ENCODE data around the gene CYP4F2.

GRCh38 chr19:15864824-15865223 is 33.0 kb downstream of the CYP4F2 start:
- TF ChIP-seq EZH2 (IDR thresholded peaks at IDR 0.05; ENCODE audit: insufficient read depth, poor library complexity, severe bottlenecking) (no peak), EZH2phosphoT487 (IDR thresholded peaks at IDR 0.05; ENCODE audit: insufficient read depth, low read depth) (no peak)
